Osteoblast (primary cell): Measurements from ENCODE around the gene PARD3B. TPM values are rescaled to one million over a fixed set of nuclear protein-coding genes. Genes with fewer than 3 reads are reported as not detected.

ENCODE experiments used
- DNase-seq: peaks from one replicate; pipeline ENCODE4 v3.0.0; 2011; ENCODE audit warnings: low spot score, mixed read lengths; ENCODE audit not compliant: insufficient read length; ENCODE audit errors: missing footprints
- H2AFZ ChIP-seq: 2 replicates; pipeline ENCODE4 v1.6.0; 2011; ENCODE audit warnings: mild to moderate bottlenecking, low read length
- H3K27ac ChIP-seq: 2 replicates; pipeline ENCODE4 v1.5.1; 2011; ENCODE audit warnings: mild to moderate bottlenecking, low read depth, low read length, moderate library complexity
- H3K27me3 ChIP-seq: 2 replicates; pipeline ENCODE4 v1.6.0; 2012; ENCODE audit warnings: mild to moderate bottlenecking, control low read depth, inconsistent platforms, low read length, moderate library complexity; ENCODE audit not compliant: insufficient read depth
- H3K36me3 ChIP-seq: 2 replicates; pipeline ENCODE4 v1.5.1; 2011; ENCODE audit warnings: mild to moderate bottlenecking, low read length, control low read depth, moderate library complexity; ENCODE audit not compliant: insufficient read depth
- H3K4me1 ChIP-seq: 2 replicates; pipeline ENCODE4 v1.5.1; 2011; ENCODE audit warnings: mild to moderate bottlenecking, low read length, control low read depth, moderate library complexity; ENCODE audit not compliant: insufficient read depth
- H3K4me2 ChIP-seq: 2 replicates; pipeline ENCODE4 v1.6.0; 2011; ENCODE audit warnings: mild to moderate bottlenecking, low read length; ENCODE audit not compliant: insufficient read depth
- H3K4me3 ChIP-seq: fragments of 200-600 bp; sonication (generic); 3 replicates; pipeline ENCODE4 v1.5.1; 2012; ENCODE audit warnings: mild to moderate bottlenecking, low read length, inconsistent platforms; ENCODE audit not compliant: insufficient read depth
- H3K79me2 ChIP-seq: 2 replicates; pipeline ENCODE4 v1.6.0; 2012; ENCODE audit warnings: mild to moderate bottlenecking, low read length, control low read depth, inconsistent platforms; ENCODE audit not compliant: insufficient read depth
- H3K9me3 ChIP-seq: 2 replicates; pipeline ENCODE4 v1.5.1; 2011; ENCODE audit warnings: low read depth, low read length, control low read depth
- H4K20me1 ChIP-seq: 2 replicates; pipeline ENCODE4 v1.6.0; 2012; ENCODE audit warnings: mild to moderate bottlenecking, low read length, control low read depth; ENCODE audit not compliant: insufficient read depth
- CTCF ChIP-seq: IDR thresholded peaks from 2 replicates; pipeline ENCODE4 v1.5.1; 2011; ENCODE audit warnings: mild to moderate bottlenecking, low read depth, low read length, moderate library complexity; ENCODE audit errors: extremely low read depth
- total RNA-seq: library from RNA; depleted of rRNA; stranded (reverse); fragments of >200 nt; gene quantifications from 2 replicates; pipeline ENCODE4 v1.2.3, GENCODE V29; 2012

The PARD3B gene
- total RNA-seq, 1 donor, result 22.4 TPM

- Histone ChIP-seq H3K79me2 (no peaks in the 10 kb centered on the region), H3K27ac (no peak overlapping the region), H3K36me3 (no peaks in the 10 kb centered on the region), H3K4me2 (no peak overlapping the region), H4K20me1 (no peaks in the 10 kb centered on the region), H3K4me3 (no peak overlapping the region), H3K4me1 (no peaks in the 10 kb centered on the region), H3K27me3 (no peaks in the 10 kb centered on the region), H2AFZ (no peak overlapping the region), H3K9me3 (no peaks in the 10 kb centered on the region)
- no peak for TF ChIP-seq CTCF
- no peak for DNase-seq
These were observed 368.7 kb downstream of the PARD3B start for GRCh38 chr2:204913854-204914464.

GRCh38 chr2:204914708-204915107, 369.4 kb downstream of the PARD3B start:
- Histone ChIP-seq H4K20me1 (no peaks in the 10 kb centered on the region), H3K4me3 (no peak overlapping the region), H3K4me2 (no peak overlapping the region), H3K4me1 (no peaks in the 10 kb centered on the region), H3K36me3 (no peaks in the 10 kb centered on the region), H3K9me3 (no peaks in the 10 kb centered on the region), H3K27ac (no peak overlapping the region), H2AFZ (no peak overlapping the region), H3K79me2 (no peaks in the 10 kb centered on the region), H3K27me3 (no peaks in the 10 kb centered on the region)
- TF ChIP-seq CTCF, result no peak
- DNase-seq, result no peak

- H3K36me3 ChIP-seq, result no peaks in the 10 kb centered on the region
- no peaks in the 10 kb centered on the region for H4K20me1 ChIP-seq
- no peak for DNase-seq
- H3K9me3 ChIP-seq, result no peaks in the 10 kb centered on the region
- no peaks in the 10 kb centered on the region for H3K27me3 ChIP-seq
- no peak overlapping the region for H2AFZ ChIP-seq
- H3K79me2 ChIP-seq, result no peaks in the 10 kb centered on the region
- no peaks in the 10 kb centered on the region for H3K4me1 ChIP-seq
- H3K27ac ChIP-seq, result no peak overlapping the region
- H3K4me2 ChIP-seq, result no peak overlapping the region
- H3K4me3 ChIP-seq, result no peak overlapping the region
- TF ChIP-seq CTCF, result no peak
These were observed 371.9 kb downstream of the PARD3B start for GRCh38 chr2:204917089-204917701.

- Histone ChIP-seq H3K79me2 (no peaks in the 10 kb centered on the region), H3K4me2 (no peak overlapping the region), H3K9me3 (no peaks in the 10 kb centered on the region), H3K4me3 (no peak overlapping the region), H3K36me3 (no peaks in the 10 kb centered on the region), H3K27me3 (no peaks in the 10 kb centered on the region), H2AFZ (no peak overlapping the region), H3K27ac (no peak overlapping the region), H3K4me1 (no peaks in the 10 kb centered on the region), H4K20me1 (no peaks in the 10 kb centered on the region)
- DNase-seq, result no peak
- TF ChIP-seq CTCF, result no peak
These were observed 375.5 kb downstream of the PARD3B start for GRCh38 chr2:204920776-204921175.
